Measurements from ENCODE around the gene ANKRD13B. TPM values are rescaled to one million over a fixed set of nuclear protein-coding genes. Genes with fewer than 3 reads are reported as not detected.
A peak's percentile ranks its signal among the peaks of the same experiment; 100 is the strongest.

ANKRD13B gene
- polyA plus RNA-seq, 2 of the 4 experiments (the other 2 are of a cell fraction): 4.5 to 17.8 TPM

- ATAC-seq (peak; percentile 40 to 62), DNase-seq (ENCODE audit: low read depth in 1 of 2, low spot score in 1 of 2) (peak; percentile 82 to 90), FAIRE-seq (no peak)
- WGBS (ENCODE audit: missing lambda C conversion rate): 5% methylated on average over 58 of the region's 85 CpGs
- POLR2A ChIA-PET: interaction anchor here (1.0 to 4.0 kb wide), 5 partner anchors 8 to 274 kb away, joined by 3 to 21 read pairs (median 4); partner anchors contain the start of genes ANKRD13B and NUFIP2
- Histone ChIP-seq H3K4me1 (peaks cover 20% of the 10 kb centered on the region), H3K9me3 (no peaks in the 10 kb centered on the region), H3K4me3 (peak within 1 kb of the TSS; percentile 62), H3K4me2 (peak within 1 kb of the TSS; percentile 83), H3K27ac (peak within 1 kb of the TSS; percentile 92 to 94)
- CTCF ChIA-PET: interaction anchor here (1.0 to 24.0 kb wide), 13 partner anchors 10 to 363 kb away, joined by 3 to 474 read pairs (median 9); partner anchors contain the start of genes ANKRD13B and CORO6
- TF ChIP-seq HEYL (CRISPR knock-in tag; IDR thresholded peaks at IDR 0.05) (no peak), REST (IDR thresholded peaks at IDR 0.05) (peak; percentile 46), HOXB13 (CRISPR knock-in tag; IDR thresholded peaks at IDR 0.05; ENCODE audit: low read depth) (0 out of 2 replicates have a peak, but pooled peaks have one; percentile 21), POLR2A (IDR thresholded peaks at IDR 0.05; ENCODE audit: low read length) (peak; percentile 81), E2F6 (IDR thresholded peaks at IDR 0.05; ENCODE audit: borderline replicate concordance, low read depth) (peak; percentile 24; the same call in 1 of the 2 replicates), PHF8 (IDR thresholded peaks at IDR 0.05; ENCODE audit: borderline replicate concordance, low read depth) (peak; percentile 55; the same call in 1 of the 2 replicates), CHD2 (IDR thresholded peaks at IDR 0.05; ENCODE audit: low read length, partially characterized antibody) (peak; percentile 69), BCL3 (IDR thresholded peaks at IDR 0.05) (peak; percentile 84; the same call in 2 of the 3 replicates), JUN (IDR thresholded peaks at IDR 0.05) (peak in 1 of 2 experiments; percentile 86; a peak in 4 of 5 replicates), RNF2 (IDR thresholded peaks at IDR 0.05; ENCODE audit: borderline replicate concordance, low read depth) (peak; percentile 88; the same call in 1 of the 2 replicates), ELK1 (IDR thresholded peaks at IDR 0.05; ENCODE audit: low read depth, low read length) (no peak), FOXS1 (CRISPR knock-in tag; IDR thresholded peaks at IDR 0.05) (no peak), CBX2 (IDR thresholded peaks at IDR 0.05; ENCODE audit: borderline replicate concordance, low read depth) (no peak), HMGXB4 (CRISPR knock-in tag; IDR thresholded peaks at IDR 0.05; ENCODE audit: borderline replicate concordance) (no peak), HOXB5 (CRISPR knock-in tag; IDR thresholded peaks at IDR 0.05) (0 out of 2 replicates have a peak, but pooled peaks have one; percentile 28), RCOR1 (IDR thresholded peaks at IDR 0.05; ENCODE audit: low read depth, low read length) (no peak)
Measured at GRCh38 chr17:29568331-29569244, 24.3 kb upstream of the ANKRD13B start, which contains the start of gene TP53I13. TP53I13 (plus strand) TSS chr17:29568701; CDS start chr17:29568759, 58 bp downstream.
